KOPT-K1 (cell line): ENCODE results near the gene MIB1.

ENCODE experiments used
- H3K27ac ChIP-seq: fragments of 200-600 bp; sonication (generic); 2 replicates; pipeline ENCODE4 v1.5.1; 2016; ENCODE audit warnings: antibody characterized with exemption, mild to moderate bottlenecking, low read depth, low read length; ENCODE audit not compliant: poor library complexity, severe bottlenecking
- H3K36me3 ChIP-seq: fragments of 200-600 bp; sonication (generic); 2 replicates; pipeline ENCODE4 v1.5.1; 2017; ENCODE audit warnings: antibody characterized with exemption, mild to moderate bottlenecking, low read length, moderate library complexity; ENCODE audit not compliant: insufficient read depth
- H3K9me3 ChIP-seq: fragments of 200-600 bp; sonication (generic); 2 replicates; pipeline ENCODE4 v1.5.1; 2017; ENCODE audit warnings: antibody characterized with exemption, low read length, mild to moderate bottlenecking; ENCODE audit not compliant: insufficient read depth, poor library complexity, severe bottlenecking

MIB1 gene

DNA sequence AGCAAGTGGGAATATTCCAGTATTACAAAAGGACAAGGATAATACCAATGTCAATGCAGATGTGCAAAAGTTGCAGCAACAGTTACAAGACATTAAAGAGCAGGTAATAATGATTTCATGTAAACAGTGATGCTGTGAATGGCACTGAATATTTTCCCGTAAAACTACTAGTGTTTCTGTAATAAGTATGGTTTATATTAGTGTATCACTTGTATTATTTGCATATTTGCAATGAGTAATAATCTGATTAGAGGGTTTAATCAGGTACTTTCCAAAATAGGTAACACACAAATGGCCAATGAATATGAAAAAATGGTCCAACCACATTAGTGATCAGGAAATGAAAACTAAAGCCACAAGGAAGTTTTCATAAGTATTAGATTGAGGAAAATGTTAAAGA is 118.0 kb downstream of the MIB1 start:
- peaks cover 68% of the 10 kb centered on the region for H3K36me3 ChIP-seq

DNA sequence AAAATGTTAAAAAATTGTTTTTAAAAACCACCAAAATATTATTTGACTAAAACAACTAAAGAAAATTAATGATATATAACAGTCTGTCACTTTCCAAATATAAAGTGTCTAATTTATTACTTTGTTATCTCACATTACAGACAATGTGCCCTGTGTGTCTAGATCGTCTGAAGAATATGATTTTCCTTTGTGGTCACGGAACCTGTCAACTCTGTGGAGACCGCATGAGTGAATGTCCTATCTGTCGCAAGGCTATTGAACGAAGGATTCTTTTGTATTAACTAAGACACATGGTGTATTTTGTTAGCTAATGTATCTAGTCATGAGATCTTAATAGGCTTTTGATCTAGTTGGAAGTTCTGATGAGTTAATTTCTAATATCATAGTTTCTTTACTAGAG is 123.8 kb downstream of the MIB1 start:
- Histone ChIP-seq H3K9me3 (no peaks in the 10 kb centered on the region), H3K27ac (no peak overlapping the region), H3K36me3 (peaks cover 48% of the 10 kb centered on the region)

More for the DNA sequence above, 118.0 kb downstream of the MIB1 start:
- Histone ChIP-seq H3K27ac (no peak overlapping the region), H3K9me3 (no peaks in the 10 kb centered on the region)

DNA sequence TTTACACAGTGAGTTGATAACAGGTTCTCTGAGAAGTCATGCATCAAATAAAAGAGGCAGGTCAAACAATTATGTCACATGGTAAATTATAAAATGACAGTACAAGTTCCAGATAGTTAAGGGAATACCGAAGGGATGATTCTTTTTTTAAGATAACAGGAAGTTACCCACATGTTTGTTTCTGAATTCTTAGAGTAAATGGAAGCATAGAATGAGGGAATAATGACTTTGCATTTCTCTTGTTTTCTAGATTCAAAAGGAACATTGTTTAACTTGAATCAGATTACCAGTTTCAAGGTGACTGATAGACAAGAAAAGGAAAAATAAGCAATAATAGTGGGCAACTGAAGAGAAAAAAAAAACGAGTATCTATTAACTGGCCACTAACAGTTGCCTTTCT is 124.5 kb downstream of the MIB1 start:
- Histone ChIP-seq H3K27ac (no peak overlapping the region), H3K9me3 (no peaks in the 10 kb centered on the region), H3K36me3 (peaks cover 42% of the 10 kb centered on the region)

DNA sequence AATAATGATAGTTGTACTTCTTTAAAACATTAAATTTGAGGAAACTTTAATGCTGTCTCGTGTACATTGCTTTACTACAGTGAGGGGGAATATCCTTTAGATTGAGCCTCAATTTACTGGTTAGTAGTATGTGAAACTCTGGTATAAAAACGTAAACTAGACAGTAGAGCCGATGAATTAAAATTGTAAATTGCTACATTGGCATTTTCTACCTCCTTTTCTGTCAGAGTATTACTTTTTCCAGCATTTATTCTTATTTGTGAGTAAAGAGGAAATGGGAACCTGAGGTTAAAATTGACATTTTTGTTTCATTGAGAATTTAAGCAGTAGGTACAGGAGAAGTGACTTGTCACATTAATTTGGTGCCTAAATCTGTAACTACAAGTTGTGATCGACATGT is 128.2 kb downstream of the MIB1 start:
- no peak overlapping the region for H3K27ac ChIP-seq
- peaks cover 14% of the 10 kb centered on the region for H3K36me3 ChIP-seq
- H3K9me3 ChIP-seq: no peaks in the 10 kb centered on the region

DNA sequence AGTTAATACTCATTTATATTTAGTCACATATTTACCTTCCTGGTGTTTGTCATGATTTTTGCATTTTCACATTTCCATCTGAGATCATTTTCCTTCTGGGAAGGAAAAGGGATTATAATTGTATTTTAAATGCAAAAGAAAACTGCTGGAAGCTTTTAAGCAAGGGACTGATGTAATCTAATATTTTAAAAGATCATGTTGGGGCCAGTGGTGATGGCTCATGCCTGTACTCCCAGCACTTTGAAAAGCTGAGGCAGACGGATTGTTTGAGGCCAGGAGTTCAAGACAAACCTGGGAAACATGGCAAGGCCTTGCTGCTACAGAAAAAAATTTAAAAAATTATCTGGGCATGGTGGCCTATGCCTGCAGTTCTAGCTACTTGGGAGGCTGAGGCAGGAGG is 149.0 kb downstream of the MIB1 start:
- Histone ChIP-seq H3K36me3 (no peaks in the 10 kb centered on the region), H3K27ac (no peak overlapping the region), H3K9me3 (peaks cover 9% of the 10 kb centered on the region)

DNA sequence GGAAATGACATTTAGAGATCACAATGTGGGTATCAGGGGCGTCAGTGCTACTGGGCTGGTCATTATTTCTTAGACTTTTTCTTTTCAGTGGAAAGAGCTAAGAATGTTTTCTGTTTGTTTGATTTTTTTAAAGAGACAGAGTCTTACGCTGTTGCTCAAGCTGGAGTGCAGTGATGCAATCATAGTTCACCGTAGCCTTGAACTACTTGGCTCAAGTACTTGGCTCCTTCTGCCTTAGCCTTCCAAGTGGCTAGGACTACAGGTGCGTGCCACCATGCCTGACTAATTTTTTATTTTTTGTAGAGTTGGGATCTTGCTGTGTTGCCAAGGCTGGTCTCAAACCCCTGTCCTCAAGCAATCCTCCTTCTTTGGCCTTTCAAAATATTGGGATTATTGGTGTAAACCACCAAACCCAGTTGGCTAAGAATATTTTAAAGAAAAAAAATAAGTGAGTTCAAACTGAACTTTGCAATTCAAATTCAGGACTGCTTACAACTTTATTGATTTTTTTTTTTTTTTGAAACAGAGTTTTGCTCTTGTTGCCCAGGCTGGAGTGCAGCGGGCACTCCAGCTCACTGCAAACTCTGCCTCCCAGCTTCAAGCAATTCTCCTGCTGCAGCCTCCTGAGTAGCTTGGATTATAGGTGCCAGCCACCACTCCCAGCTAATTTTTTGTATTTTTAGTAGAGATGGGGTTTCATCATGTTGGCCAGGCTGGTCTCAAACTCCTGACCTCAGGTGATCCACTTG is 154.2 kb downstream of the MIB1 start:
- no peaks in the 10 kb centered on the region for H3K36me3 ChIP-seq
- no peaks in the 10 kb centered on the region for H3K9me3 ChIP-seq
- no peak overlapping the region for H3K27ac ChIP-seq

DNA sequence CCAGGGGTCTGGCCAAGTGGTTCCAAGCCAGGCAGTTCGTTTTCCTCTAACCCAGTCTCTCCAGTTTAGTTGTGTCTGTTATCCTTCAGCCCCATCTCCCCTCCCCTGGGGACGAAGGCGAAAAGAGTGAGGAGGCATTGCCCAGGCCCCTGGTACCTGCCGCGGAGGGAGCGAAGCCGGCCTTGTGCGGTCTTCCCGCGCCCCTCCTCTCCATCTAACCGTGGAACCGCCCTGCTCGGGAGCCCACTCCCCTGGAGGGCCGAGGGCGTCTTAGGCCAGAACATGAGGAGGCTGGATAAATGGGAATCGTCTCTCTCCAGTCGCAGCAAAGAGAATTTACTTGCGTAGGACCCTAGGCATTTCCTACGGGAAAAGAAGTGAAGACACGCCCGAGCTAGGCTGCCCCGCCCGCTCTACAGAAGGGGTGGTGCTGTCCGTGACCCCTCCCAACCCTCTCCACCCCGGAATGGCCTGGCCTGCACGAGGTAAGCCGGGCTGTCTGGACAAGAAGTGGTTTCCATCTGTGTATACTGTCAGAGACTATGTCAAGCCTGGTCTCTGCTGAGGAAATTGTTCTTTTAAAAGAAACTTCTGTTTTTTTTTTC is 156.2 kb downstream of the MIB1 start:
- Histone ChIP-seq H3K9me3 (no peaks in the 10 kb centered on the region), H3K36me3 (no peaks in the 10 kb centered on the region), H3K27ac (no peak overlapping the region)

DNA sequence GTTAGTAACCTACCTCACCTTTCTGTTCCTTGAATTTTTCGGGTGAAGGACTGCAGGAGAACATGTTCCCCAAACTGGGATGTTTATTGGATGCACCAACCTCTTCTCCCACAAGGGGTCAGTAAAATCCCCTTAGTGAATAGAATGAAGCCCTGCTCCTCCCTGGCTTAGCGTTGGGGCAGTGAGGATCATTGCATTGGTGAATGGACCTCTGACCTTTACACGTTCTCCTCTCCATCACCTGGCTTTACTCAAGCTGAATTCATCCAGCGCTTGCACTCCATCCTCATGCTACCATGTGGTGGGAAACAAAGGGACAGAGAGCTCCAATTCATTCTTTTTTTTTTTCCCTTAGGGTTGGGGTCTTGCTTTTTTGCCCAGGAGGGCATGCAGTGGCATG is 157.2 kb downstream of the MIB1 start:
- no peak overlapping the region for H3K27ac ChIP-seq
- H3K9me3 ChIP-seq: no peaks in the 10 kb centered on the region
- H3K36me3 ChIP-seq: no peaks in the 10 kb centered on the region

DNA sequence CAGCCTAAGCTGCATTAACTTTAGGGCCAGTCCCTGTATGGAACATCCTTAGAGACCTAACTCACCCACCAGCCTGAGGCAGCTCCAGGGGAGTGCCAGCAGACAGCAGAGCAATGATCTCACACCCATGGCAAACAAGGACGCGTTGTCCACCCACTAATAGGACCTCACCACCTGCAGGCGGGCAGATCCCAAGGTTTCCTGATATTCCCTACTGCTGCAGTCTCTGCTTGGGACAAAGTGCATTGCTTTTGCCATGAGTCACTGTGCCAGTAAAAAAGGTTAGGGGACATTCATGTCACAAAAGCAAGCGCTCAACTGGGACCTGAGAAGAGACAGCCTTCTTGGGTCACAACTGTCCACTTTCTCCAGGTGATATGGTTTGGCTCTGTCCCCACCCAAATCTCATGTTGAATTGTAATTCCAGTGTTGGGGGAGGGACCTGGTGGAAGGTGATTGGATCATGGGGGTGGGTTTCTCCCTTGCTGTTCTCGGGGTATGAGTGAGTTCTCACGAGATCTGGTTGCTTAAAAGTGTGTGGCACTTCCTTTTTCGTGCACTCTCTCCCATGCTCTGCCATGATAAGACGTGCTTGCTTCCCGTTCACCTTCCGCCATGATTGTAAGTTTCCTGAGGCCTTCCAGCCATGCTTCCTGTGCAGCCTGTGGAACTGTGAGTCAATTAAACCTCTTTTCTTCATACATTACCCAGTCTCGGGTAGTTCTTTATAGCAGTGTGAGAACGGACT is 160.2 kb downstream of the MIB1 start:
- no peak overlapping the region for H3K27ac ChIP-seq
- H3K9me3 ChIP-seq: no peaks in the 10 kb centered on the region
- no peaks in the 10 kb centered on the region for H3K36me3 ChIP-seq

DNA sequence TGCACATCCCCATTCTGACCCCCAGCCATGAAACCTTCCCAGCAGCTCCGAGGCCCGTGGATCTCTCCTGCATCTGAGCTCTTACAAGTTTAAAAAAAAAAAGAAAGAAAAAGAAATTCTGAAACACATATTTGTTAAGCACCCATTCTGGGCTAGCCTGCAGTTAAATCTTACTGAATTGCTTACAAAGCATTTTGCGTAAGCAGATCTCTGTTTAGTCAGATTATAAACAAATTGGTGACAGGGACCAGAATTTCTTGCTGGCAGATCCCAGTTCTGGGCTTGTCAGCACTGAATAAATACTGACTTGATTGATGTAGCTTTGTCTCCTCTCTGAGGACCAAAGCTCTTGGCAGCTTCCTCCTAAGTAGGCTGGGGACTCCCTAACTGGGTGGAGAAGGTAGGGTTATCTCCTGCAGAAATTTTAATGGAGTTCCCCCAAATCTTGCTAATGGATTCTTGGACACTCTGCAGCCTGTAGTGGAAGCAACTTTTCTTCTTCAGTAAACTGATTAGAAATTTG is 160.9 kb downstream of the MIB1 start:
- H3K36me3 ChIP-seq: no peaks in the 10 kb centered on the region
- H3K27ac ChIP-seq: no peak overlapping the region
- H3K9me3 ChIP-seq: no peaks in the 10 kb centered on the region

DNA sequence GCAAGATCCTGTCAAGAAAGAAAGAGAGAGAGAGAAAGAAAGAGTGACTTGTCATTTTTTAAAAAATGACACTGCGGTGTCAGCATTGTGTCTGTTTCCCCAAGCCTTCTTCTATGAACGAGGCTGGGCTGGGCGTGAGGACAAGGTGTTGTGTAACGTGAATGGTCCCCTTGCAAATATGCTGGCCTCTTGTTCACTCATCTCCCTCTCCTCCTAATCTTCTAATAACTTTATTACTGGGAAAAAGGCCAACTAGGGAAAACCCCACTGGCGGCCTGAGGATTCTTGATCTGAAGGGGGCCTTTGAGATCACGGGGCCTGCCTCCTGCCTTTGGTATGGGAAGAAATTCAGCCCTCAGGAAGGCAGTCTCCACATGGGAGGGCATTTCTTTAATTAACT is 163.1 kb downstream of the MIB1 start:
- no peak overlapping the region for H3K27ac ChIP-seq
- H3K36me3 ChIP-seq: no peaks in the 10 kb centered on the region
- no peaks in the 10 kb centered on the region for H3K9me3 ChIP-seq

DNA sequence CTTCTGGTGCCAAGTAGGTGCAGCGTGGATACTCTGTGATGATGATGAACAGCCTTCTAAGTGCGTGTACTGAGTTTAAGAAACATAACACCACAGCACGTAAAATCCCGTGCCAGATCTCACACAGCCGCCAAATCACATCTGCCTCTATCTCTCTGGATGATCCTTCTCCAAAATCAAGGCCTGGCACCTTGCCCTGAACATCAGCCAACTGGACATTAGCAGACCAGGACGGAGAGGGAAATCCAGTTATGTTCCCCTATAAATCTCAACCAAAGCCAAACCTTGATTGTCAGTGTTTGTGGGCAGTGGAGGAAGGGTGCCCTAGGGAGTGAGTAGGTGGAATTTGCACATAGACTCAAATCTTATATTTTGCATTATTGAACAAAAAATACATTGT is 164.3 kb downstream of the MIB1 start:
- Histone ChIP-seq H3K27ac (no peak overlapping the region), H3K36me3 (no peaks in the 10 kb centered on the region), H3K9me3 (no peaks in the 10 kb centered on the region)

DNA sequence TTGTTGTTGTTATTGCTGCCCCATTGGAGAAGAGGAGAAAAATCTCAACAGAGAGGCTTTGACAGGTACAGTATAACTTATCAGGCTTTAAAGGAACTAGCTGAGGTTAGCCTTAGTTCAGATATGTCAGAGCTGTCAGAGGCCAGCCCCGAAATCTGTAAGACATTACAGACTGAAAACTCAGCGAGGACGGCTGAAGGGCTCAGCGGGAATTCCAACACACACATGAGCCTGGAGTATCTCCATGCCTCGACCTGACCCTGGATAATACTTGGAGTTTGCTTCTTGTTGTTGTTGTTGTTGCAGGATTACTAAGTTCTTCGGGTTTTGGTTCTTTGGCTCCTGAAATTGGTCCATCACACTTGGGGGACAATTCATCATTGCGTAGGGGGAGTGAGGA is 166.9 kb downstream of the MIB1 start:
- Histone ChIP-seq H3K9me3 (no peaks in the 10 kb centered on the region), H3K27ac (no peak overlapping the region), H3K36me3 (no peaks in the 10 kb centered on the region)

DNA sequence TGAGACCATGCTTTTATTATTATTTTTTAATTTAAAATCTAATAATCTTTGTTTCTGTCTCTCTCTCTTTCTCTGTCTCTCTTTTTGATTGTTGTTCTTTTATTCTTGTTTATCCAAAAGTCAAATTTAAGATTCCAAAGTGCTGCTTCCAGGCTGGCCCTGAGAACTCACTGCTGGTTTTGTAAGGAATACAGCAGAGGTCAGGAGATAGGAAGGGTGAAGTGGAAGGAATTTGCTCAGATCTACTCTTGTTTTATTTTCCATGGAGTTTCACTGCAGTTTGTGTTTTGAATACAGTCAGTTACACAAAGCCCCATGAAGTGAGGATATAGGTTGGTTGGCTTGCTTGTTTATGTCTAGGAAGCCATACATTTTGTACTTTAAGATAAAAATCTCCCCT is 168.1 kb downstream of the MIB1 start:
- Histone ChIP-seq H3K27ac (no peak overlapping the region), H3K36me3 (no peaks in the 10 kb centered on the region), H3K9me3 (no peaks in the 10 kb centered on the region)

DNA sequence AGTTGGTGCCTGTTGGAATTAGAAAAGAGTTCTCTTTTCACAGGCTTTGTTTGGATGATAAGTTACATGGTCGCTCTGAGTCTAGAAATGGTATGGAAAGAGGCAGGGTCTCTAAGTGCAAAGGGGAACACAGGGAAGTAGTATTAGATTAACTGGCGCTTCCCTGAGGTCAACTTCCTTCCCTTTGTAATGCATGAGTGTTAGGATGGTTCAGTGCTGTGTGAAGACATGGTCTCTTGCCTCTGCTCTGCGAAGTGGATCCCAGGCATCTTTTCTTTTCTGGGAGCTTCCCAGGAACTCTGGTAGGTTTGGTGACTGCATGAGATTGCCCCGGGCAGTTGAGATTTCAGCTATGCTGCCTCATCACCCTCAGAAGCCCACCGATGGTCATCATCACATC is 170.3 kb downstream of the MIB1 start:
- no peaks in the 10 kb centered on the region for H3K9me3 ChIP-seq
- H3K27ac ChIP-seq: no peak overlapping the region
- H3K36me3 ChIP-seq: no peaks in the 10 kb centered on the region
